ENCODE results near the gene FADS2.

- TF ChIP-seq POLR2A (IDR thresholded peaks at IDR 0.05) (no peak), CTCF (IDR thresholded peaks at IDR 0.05) (no peak)
Measured at GRCh38 chr11:61889831-61890230, 61.7 kb downstream of the FADS2 start.
